ENCODE results near the gene COX7A1.

COX7A1 gene

GRCh38 chr19:36114721-36115452 is 37.4 kb downstream of the COX7A1 start, which contains the start of gene POLR2I:
Gene POLR2I, minus strand, starts transcription at chr19:36114875. Its CDS starts 19 bp downstream, at chr19:36114856.
- peak; percentile 99 to 100 (median 100) for DNase-seq
- intact Hi-C loops (cut with DNase I): loop anchor here (1.0 to 2.0 kb wide), 2 partner anchors 14 to 55 kb away; no protein-coding TSS in a partner anchor

DNA sequence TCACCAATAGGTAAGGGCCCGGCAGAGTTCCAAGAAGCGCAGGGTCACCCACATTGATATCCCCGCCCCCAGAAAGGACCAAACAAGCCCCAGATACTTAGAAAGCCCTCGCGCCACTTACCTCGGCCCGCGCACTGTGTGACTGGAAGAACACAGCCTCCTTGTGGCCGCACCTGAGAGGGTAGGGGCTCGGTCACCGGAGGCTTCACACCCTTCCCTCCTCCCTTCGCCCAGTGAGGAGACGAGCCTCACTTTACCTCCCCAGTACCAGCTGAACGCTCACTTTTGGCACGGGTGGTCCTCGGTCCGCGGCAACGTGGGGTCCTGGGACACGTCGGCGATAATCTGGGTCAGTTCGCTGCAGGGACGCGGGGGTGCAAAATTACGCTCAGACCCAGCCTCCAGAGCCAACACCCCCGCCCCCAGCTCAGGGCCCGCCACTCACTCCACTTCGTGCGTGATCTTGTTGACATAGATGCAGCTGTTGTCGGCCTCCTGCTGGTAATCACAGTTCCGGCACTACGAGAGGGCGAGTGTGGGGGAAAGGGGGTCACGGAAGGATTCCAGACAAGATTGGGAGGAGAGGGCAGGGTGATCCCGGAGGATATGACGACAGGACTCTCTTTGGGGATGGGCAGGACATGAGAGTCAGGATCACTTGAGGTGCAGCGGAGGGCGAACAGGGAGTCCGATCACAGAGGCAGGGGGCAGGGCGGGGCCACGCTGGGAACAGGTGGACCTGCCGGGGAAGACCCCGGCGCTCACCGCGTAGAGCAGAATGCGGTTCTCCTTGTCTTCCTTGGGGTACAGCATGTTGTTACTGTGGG is 38.1 kb downstream of the COX7A1 start:
- peak in 2 of 10 donors; percentile 27 to 35 for DNase-seq

GRCh38 chr19:36113425-36113824 is 38.8 kb downstream of the COX7A1 start:
- intact Hi-C loops (cut with DNase I): no loop called here
- no peak for DNase-seq

More for the DNA sequence above, 38.1 kb downstream of the COX7A1 start:
- intact Hi-C loops (cut with DNase I): loop anchor here (1.0 to 2.0 kb wide), 2 partner anchors 15 to 54 kb away; no protein-coding TSS in a partner anchor

- intact Hi-C loops (cut with DNase I): no loop called here
Measured at GRCh38 chr19:36112678-36113077, 39.6 kb downstream of the COX7A1 start.

GRCh38 chr19:36111200-36111539 is 41.1 kb downstream of the COX7A1 start:
- intact Hi-C loops (cut with DNase I): no loop called here

More at GRCh38 chr19:36112678-36113077, 39.6 kb downstream of the COX7A1 start:
- no peak for DNase-seq

GRCh38 chr19:36110487-36111199 is 41.6 kb downstream of the COX7A1 start, which contains the start of gene OVOL3:
Gene OVOL3, plus strand, starts transcription at chr19:36111143. Its CDS starts 60 bp downstream, at chr19:36111203.
- no peak for DNase-seq

More at GRCh38 chr19:36111200-36111539, 41.1 kb downstream of the COX7A1 start:
- no peak for DNase-seq

GRCh38 chr19:36108684-36109083 is 43.6 kb downstream of the COX7A1 start:
- intact Hi-C loops (cut with DNase I): no loop called here
- no peak for DNase-seq

More at GRCh38 chr19:36110487-36111199, 41.6 kb downstream of the COX7A1 start, which contains the start of gene OVOL3:
- intact Hi-C loops (cut with DNase I): no loop called here

- intact Hi-C loops (cut with DNase I): no loop called here
- no peak for DNase-seq
Measured at GRCh38 chr19:36106991-36107390, 45.3 kb downstream of the COX7A1 start.

GRCh38 chr19:36106441-36106840 is 45.8 kb downstream of the COX7A1 start:
- no peak for DNase-seq

GRCh38 chr19:36103842-36104552 is 48.2 kb downstream of the COX7A1 start:
- intact Hi-C loops (cut with DNase I): no loop called here
- no peak for DNase-seq

More at GRCh38 chr19:36106441-36106840, 45.8 kb downstream of the COX7A1 start:
- intact Hi-C loops (cut with DNase I): no loop called here

DNA sequence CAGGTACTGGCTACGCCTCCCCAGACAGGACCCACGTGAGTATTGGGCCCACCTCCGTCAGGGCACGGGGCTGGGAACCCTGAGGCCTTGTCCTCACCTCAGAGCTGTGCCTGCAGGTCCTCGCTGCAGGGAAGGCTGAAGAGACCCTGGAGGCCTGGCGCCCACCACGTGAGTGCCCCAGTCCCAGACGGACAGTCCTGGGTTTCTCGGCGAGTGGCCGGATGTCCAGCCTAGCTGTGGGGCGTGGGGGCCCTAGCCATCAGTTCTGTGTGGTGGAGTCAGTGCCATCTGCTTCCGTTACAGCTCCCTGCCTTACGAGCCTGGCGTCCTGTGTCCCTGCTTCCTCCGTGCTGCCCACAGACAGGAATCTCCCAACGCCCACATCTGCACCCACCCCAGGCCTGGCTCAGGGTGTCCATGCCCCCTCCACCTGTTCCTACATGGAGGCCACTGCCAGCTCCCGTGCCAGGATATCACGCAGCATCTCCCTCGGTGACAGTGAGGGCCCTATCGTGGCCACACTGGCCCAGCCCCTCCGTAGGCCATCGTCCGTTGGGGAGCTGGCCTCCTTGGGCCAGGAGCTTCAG is 49.1 kb downstream of the COX7A1 start:
- intact Hi-C loops (cut with DNase I): no loop called here
- no peak for DNase-seq

GRCh38 chr19:36101550-36102327 is 50.5 kb downstream of the COX7A1 start:
- peak in 1 of 10 donors; percentile 69 for DNase-seq
- intact Hi-C loops (cut with DNase I): no loop called here

All from posterior cingulate gyrus (tissue), 11 donors.